Glomerular visceral epithelial cell (primary cell): Measurements from ENCODE around the gene ITPR3.
A peak's percentile ranks its signal among the peaks of the same experiment; 100 is the strongest.

Experiments
- DNase-seq: peaks from one replicate; pipeline ENCODE4 v3.0.0-alpha.2; 2016; ENCODE audit errors: extremely low spot score

The ITPR3 gene

GRCh38 chr6:33737267-33738026 is 116.3 kb downstream of the ITPR3 start:
- DNase-seq, result no peak

- DNase-seq, result no peak
Measured at GRCh38 chr6:33738153-33738552, 117.0 kb downstream of the ITPR3 start.

GRCh38 chr6:33738879-33739278 is 117.8 kb downstream of the ITPR3 start:
- no peak for DNase-seq

- DNase-seq, result no peak
Measured at GRCh38 chr6:33739571-33739970, 118.4 kb downstream of the ITPR3 start.

- no peak for DNase-seq
Measured at GRCh38 chr6:33740204-33740608, 119.1 kb downstream of the ITPR3 start.

- no peak for DNase-seq
Measured at GRCh38 chr6:33740794-33741193, 119.7 kb downstream of the ITPR3 start.

GRCh38 chr6:33742092-33742491 is 121.0 kb downstream of the ITPR3 start:
- DNase-seq, result no peak

- DNase-seq, result no peak
Measured at GRCh38 chr6:33742837-33743236, 121.7 kb downstream of the ITPR3 start.

GRCh38 chr6:33744001-33744848 is 123.1 kb downstream of the ITPR3 start:
- DNase-seq, result peak; percentile 80

GRCh38 chr6:33744895-33745546 is 123.9 kb downstream of the ITPR3 start:
- no peak for DNase-seq

- DNase-seq, result peak; percentile 54
Measured at GRCh38 chr6:33745548-33745947, 124.4 kb downstream of the ITPR3 start.
